ENCODE measurements around the gene SOAT2.

The SOAT2 gene

DNA sequence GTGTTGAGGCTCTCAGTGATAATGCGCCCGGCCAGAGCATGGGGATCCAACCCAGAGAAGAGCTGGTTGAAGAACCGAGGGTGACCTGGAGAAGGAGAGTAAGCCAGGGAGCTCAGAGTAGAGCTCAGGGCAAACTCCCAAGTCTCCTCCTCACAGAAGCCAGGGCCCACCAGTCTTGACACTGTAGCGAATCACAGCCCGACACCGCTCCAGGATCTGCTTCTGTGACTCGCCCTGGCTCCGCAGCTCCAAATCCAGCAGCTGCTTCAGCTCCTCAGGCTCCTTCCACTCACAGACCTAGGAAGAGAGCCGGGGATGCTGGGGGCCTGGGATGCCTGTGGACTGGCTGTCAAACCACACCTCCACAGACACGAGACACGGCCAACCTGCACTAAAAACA, 69.1 kb downstream of the SOAT2 start:
- Histone ChIP-seq H3K36me3 (ENCODE audit: insufficient read depth, low read length) (no peaks in the 10 kb centered on the region), H3K4me3 (ENCODE audit: low read depth, low read length) (no peak overlapping the region), H3K4me1 (ENCODE audit: control insufficient read depth, insufficient read depth, low read length, unreplicated experiment) (peaks cover 34% of the 10 kb centered on the region), H2AFZ (ENCODE audit: low read length, unreplicated experiment) (no peak overlapping the region), H3K27ac (ENCODE audit: low read depth, low read length) (no peak overlapping the region), H3K79me2 (ENCODE audit: control insufficient read depth, insufficient read depth, low read length, unreplicated experiment) (no peaks in the 10 kb centered on the region), H3K27me3 (ENCODE audit: insufficient read depth, low read length) (no peaks in the 10 kb centered on the region)

DNA sequence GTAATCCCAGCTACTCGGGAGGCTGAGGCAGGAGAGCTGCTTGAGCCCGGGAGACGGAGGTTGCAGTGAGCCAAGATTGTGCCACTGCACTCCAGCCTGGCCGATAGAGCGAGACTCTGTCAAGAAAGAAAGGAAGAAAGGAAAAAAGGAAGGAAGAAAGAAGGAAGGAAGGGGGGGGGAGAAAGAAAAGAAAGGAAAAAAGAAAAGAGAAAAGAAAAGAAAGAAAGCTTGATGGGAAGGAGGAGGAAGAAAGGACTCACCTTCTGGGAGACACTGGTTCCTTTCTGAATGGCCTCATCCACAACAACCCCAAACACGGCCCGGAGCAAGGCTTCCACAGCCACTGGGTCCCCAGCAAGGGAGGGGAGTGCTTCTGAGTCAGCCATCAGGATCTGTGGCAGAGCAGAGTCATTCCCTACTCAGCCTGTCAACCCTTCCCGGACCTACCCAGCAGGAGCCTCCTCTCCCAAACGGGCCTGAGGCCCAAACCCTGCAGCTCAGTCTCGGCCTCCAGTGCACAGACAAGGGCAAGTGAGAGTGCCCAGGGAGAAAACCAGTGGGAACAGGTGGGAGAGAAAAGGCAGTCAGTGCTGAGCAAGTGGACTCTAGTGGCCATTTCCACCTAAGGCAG, 69.9 kb downstream of the SOAT2 start:
- Histone ChIP-seq H2AFZ (ENCODE audit: low read length, unreplicated experiment) (no peak overlapping the region), H3K4me1 (ENCODE audit: control insufficient read depth, insufficient read depth, low read length, unreplicated experiment) (peaks cover 34% of the 10 kb centered on the region), H3K27ac (ENCODE audit: low read depth, low read length) (no peak overlapping the region), H3K79me2 (ENCODE audit: control insufficient read depth, insufficient read depth, low read length, unreplicated experiment) (no peaks in the 10 kb centered on the region), H3K4me3 (ENCODE audit: low read depth, low read length) (no peak overlapping the region), H3K36me3 (ENCODE audit: insufficient read depth, low read length) (no peaks in the 10 kb centered on the region), H3K27me3 (ENCODE audit: insufficient read depth, low read length) (no peaks in the 10 kb centered on the region)
